Activated T-cell treated with anti-CD3 and anti-CD28 coated beads, Interleukin-2, amount 50 U/mL, for 4 hours (primary cell): ENCODE measurements around the gene PSMB3. TPM values are rescaled to one million over a fixed set of nuclear protein-coding genes. Genes with fewer than 3 reads are reported as not detected.
A peak's percentile ranks its signal among the peaks of the same experiment; 100 is the strongest.
"Not testable (repeated sequence)": the region's sequence is repeated elsewhere in the genome, so short reads cannot be mapped to it uniquely, and the experiment has no call there.

Experiments used
- ATAC-seq, 2 donors: fragments of 200-7000 bp; cut with Tn5 transposase; one replicate each; pipeline ENCODE4 v1.10.0; 2021
- DNase-seq: peaks from one replicate; pipeline ENCODE4 v3.0.0-alpha.2; 2020
- H3K27me3 Mint-ChIP-seq: one replicate; pipeline ENCODE4 v1.8.0; 2021; ENCODE audit warnings: low read depth, mixed read lengths
- H3K36me3 Mint-ChIP-seq: one replicate; pipeline ENCODE4 v1.8.0; 2022; ENCODE audit warnings: mixed read lengths; ENCODE audit not compliant: insufficient read depth
- H3K4me1 Mint-ChIP-seq: one replicate; pipeline ENCODE4 v1.8.0; 2021; ENCODE audit warnings: low read depth, mixed read lengths
- H3K4me3 Mint-ChIP-seq: one replicate; pipeline ENCODE4 v1.8.0; 2021; ENCODE audit warnings: mild to moderate bottlenecking, moderate library complexity, mixed read lengths
- H3K9me3 Mint-ChIP-seq: one replicate; pipeline ENCODE4 v1.8.0; 2021; ENCODE audit warnings: mixed read lengths
- total RNA-seq, 3 donors: library from RNA; stranded (reverse); gene quantifications; one replicate each; pipeline ENCODE4 v1.2.1, GENCODE V29; 2021

The PSMB3 gene
- total RNA-seq, 3 donors from 2014 or later, result 527 to 569 (median 554) TPM

- H3K4me1 Mint-ChIP-seq, result no peaks in the 10 kb centered on the region
- no peak overlapping the region for H3K4me3 Mint-ChIP-seq
- DNase-seq (no peak), ATAC-seq (no peak)
- no peaks in the 10 kb centered on the region for H3K27me3 Mint-ChIP-seq
- H3K36me3 Mint-ChIP-seq, result peaks cover 36% of the 10 kb centered on the region
- H3K9me3 Mint-ChIP-seq, result no peaks in the 10 kb centered on the region
Measured at GRCh38 chr17:38777641-38778250, 25.2 kb downstream of the PSMB3 start.

DNA sequence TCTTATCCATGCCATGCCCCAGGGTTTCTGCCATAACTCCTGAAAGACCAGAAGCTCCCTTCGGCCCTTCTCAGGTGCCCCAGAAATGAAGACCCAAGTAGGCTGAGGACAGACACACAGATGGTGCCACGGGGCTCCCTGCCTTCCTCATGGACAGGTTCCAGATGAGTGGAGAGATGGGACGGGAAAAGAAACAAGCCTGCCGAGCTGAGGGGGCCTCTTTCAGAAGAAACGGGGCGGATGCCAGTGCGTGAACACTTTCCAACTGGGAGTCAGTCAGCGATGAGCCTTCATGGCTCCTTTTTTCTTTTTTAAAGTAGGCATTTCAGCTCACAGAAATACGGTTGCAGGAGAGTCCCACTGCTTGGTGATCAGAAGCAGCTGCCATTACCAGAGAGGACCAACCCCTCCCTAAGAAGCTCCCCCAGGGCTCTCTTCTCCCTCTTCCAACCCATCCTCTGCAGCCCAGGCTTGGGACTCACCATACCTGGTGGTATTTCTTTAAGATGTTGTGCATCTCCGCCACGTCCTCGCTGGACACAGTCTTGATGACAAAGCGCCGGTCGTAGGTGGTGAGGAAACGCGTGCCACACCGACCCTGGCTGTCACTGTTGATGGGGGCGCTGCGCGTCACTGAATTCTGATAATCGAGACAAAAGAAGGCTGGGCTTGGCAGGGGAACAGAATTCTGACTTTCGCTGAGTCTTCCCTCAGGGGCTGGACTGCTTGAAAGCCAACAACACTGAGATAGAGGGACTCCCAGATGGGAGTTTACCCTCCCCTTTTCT, 27.6 kb downstream of the PSMB3 start:
- Mint-ChIP-seq H3K4me1 (no peaks in the 10 kb centered on the region), H3K4me3 (no peak overlapping the region), H3K36me3 (peaks cover 34% of the 10 kb centered on the region), H3K27me3 (no peaks in the 10 kb centered on the region), H3K9me3 (no peaks in the 10 kb centered on the region)
- ATAC-seq (no peak), DNase-seq (no peak)

GRCh38 chr17:38783227-38783626, 30.7 kb downstream of the PSMB3 start:
- DNase-seq, result no peak

DNA sequence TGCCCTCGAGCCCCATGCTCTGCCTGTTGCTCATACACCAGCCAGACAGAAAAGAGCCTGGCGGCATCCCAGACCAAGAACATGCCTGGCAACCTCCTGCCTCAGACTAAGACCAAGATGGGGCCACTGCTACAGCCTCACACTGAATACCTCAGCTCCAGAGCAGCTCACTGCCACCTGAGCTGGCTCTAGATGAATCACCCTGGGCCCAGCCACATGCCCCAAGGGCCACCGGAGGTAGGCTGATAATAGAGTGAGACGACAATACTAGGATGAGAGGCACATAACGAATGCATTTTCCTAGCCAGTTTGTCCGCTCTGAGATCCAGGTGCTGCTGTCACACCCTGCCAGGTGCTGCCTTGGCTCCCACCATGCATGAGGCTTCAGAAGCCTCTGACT, 33.8 kb downstream of the PSMB3 start:
- Mint-ChIP-seq H3K9me3 (no peaks in the 10 kb centered on the region), H3K36me3 (peaks cover 11% of the 10 kb centered on the region)
- ATAC-seq, result no peak

More at GRCh38 chr17:38783227-38783626, 30.7 kb downstream of the PSMB3 start:
- Mint-ChIP-seq H3K4me1 (no peaks in the 10 kb centered on the region), H3K4me3 (no peak overlapping the region), H3K9me3 (no peaks in the 10 kb centered on the region), H3K36me3 (peaks cover 29% of the 10 kb centered on the region), H3K27me3 (no peaks in the 10 kb centered on the region)
- no peak for ATAC-seq

DNA sequence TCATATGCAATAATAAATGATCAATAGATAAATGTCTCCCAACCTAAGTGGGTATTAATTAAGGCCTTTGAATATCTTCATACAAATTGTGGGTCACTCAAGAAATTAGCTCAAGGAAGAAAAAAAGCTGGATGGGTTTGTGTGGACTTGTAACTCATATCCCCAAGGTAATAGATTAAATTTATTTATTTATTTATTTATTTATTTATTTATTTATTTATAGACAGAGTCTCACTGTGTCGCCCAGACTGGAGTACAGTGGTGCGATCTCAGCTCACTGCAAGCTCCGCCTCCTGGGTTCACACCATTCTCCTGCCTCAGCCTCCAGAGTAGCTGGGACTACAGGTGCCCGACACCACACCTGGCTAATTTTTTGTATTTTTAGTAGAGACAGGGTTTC, 35.5 kb downstream of the PSMB3 start:
- H3K27me3 Mint-ChIP-seq, result not testable (repeated sequence)
- peaks cover 11% of the 10 kb centered on the region for H3K36me3 Mint-ChIP-seq

More for the DNA sequence above, 33.8 kb downstream of the PSMB3 start:
- no peak for DNase-seq
- H3K27me3 Mint-ChIP-seq, result no peaks in the 10 kb centered on the region
- H3K4me1 Mint-ChIP-seq, result peaks cover 4% of the 10 kb centered on the region
- no peak overlapping the region for H3K4me3 Mint-ChIP-seq

GRCh38 chr17:38789185-38789584, 36.6 kb downstream of the PSMB3 start:
- H3K4me1 Mint-ChIP-seq, result peaks cover 9% of the 10 kb centered on the region
- H3K27me3 Mint-ChIP-seq, result no peaks in the 10 kb centered on the region
- ATAC-seq, result no peak
- no peak overlapping the region for H3K4me3 Mint-ChIP-seq
- peaks cover 7% of the 10 kb centered on the region for H3K36me3 Mint-ChIP-seq
- no peaks in the 10 kb centered on the region for H3K9me3 Mint-ChIP-seq
- DNase-seq, result no peak

More for the DNA sequence above, 35.5 kb downstream of the PSMB3 start:
- not testable (repeated sequence) for ATAC-seq, H3K4me3 Mint-ChIP-seq, H3K4me1 Mint-ChIP-seq, H3K9me3 Mint-ChIP-seq, DNase-seq

DNA sequence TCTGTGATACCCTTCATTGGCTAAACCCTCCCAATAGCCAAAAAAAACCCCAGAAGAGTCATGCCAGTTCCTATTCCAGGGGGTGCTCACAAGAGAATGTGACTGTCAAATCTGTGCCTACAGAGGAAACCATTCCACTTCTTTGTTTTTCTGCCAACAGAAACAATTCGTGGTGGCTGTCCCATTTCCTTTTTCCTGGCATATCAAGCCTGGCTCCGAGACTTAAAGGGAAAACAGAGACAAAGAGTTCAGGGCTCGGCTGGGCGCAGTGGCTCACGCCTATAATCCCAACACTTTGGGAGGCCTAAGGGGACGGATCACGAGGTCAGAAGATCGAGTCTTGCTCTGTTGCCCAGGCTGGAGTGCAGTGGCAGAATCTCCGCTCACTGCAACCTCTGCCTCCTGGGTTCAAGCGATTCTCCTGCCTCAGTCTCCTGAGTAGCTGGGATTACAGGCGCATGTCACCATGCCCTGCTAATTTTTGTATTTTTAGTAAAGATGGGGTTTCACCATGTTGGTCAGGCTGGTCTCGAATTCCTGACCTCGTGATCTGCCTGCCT, 37.7 kb downstream of the PSMB3 start:
- DNase-seq, H3K4me3 Mint-ChIP-seq, H3K9me3 Mint-ChIP-seq, H3K27me3 Mint-ChIP-seq, H3K36me3 Mint-ChIP-seq, ATAC-seq: not testable (repeated sequence)
- H3K4me1 Mint-ChIP-seq, result peaks cover 13% of the 10 kb centered on the region

- Mint-ChIP-seq H3K9me3 (no peaks in the 10 kb centered on the region), H3K4me1 (peaks cover 13% of the 10 kb centered on the region), H3K36me3 (peaks cover 1% of the 10 kb centered on the region), H3K4me3 (no peak overlapping the region), H3K27me3 (no peaks in the 10 kb centered on the region)
- ATAC-seq, result no peak
- no peak for DNase-seq
Measured at GRCh38 chr17:38791162-38791561, 38.6 kb downstream of the PSMB3 start.

DNA sequence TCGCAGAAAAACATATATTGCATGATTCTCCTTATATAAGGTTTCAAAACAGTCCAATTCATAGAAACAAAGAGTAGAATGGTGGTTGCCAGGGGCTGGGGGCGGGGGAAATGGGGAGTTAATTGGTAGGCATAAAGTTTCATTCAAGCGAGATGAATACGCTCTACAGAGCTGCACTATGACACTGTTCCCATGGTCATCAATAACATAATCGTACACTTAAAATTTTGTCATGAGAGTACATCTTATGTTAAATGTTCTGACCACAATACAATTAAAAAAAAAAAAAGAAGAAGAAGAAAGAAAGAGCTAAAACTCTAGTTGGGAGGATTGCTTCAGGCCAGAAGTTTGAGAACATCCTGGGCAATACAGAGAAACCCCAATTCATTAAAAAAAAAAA, 41.7 kb downstream of the PSMB3 start:
- H3K9me3 Mint-ChIP-seq, result no peaks in the 10 kb centered on the region
- DNase-seq, result no peak
- no peak for ATAC-seq
- peaks cover 5% of the 10 kb centered on the region for H3K36me3 Mint-ChIP-seq
- no peaks in the 10 kb centered on the region for H3K27me3 Mint-ChIP-seq
- H3K4me3 Mint-ChIP-seq, result no peak overlapping the region
- H3K4me1 Mint-ChIP-seq, result peaks cover 37% of the 10 kb centered on the region

DNA sequence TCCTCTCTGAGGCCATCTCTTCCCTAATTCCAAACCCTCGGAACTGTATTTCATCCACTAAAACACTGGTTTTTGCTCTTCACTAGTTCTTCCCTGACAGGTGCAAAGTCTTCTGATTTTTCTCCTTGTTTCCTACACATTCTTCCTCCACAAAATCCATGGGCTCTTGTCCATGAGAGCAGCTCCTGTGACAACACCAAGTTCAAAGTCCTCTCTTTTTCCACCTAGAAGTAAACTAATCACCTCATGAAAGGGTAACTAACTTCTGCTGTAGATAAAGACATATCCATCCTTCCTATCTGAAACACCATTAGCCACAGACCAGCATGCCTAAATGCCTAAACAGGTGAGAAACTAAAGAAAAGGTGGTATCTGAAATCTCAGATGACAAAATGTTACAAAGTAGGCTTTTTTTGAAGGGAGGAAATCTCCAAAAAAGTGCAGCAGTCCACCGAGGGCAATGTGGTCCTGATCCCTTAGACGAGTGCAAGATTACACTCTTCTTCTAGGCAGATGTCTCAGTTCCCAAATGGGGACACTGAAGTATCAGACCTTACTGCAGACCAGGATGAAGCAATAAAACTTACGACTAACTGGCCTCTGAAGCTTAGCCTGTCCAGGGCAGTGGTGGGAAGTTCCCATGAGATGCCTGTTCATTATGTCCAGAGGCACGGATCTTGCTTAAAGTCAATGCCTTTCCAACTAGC, 44.1 kb downstream of the PSMB3 start:
- peaks cover 41% of the 10 kb centered on the region for H3K4me1 Mint-ChIP-seq

DNA sequence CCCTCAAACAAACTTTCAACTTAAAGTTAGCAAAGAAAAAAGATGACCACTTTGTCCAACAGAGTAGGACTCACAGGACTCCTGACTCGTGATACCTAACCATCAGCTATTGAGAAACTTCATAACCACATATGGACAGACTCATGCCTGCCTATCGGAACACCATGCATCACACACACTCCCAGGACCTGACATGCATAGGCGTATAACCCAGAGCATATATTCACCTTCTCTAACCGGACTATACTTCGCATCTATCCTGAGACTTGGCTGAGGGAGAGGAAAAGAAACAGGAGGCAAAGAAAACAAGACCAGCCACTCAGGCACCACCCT, 44.6 kb downstream of the PSMB3 start:
- Mint-ChIP-seq H3K27me3 (no peaks in the 10 kb centered on the region), H3K36me3 (peaks cover 13% of the 10 kb centered on the region), H3K4me3 (peak overlapping the region; percentile 88), H3K9me3 (no peaks in the 10 kb centered on the region), H3K4me1 (peaks cover 41% of the 10 kb centered on the region)
- ATAC-seq (no peak), DNase-seq (no peak)

More for the DNA sequence above, 44.1 kb downstream of the PSMB3 start:
- DNase-seq (no peak), ATAC-seq (no peak)
- peak overlapping the region; percentile 88 for H3K4me3 Mint-ChIP-seq
- H3K27me3 Mint-ChIP-seq, result no peaks in the 10 kb centered on the region
- H3K36me3 Mint-ChIP-seq, result peaks cover 12% of the 10 kb centered on the region
- no peaks in the 10 kb centered on the region for H3K9me3 Mint-ChIP-seq

DNA sequence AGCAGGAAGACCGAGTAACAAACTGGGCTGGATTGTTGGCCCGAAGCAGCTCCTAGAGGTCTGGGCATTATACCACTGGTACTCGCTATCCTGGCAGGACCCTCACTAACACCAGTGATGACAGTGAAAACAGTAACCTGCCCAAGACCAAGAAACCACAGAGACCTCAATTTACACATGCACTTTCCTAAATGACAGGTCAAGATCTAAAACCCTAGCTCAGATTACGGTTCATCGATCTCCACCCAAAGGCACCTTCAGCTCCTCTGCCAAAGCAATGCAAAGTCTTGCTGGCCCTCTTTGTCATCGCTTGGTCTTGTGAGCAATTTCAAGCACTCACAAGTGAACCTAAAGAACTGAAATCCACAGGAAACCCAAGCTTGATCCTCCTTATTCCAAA, 45.3 kb downstream of the PSMB3 start:
- ATAC-seq (no peak), DNase-seq (no peak)
- peaks cover 39% of the 10 kb centered on the region for H3K4me1 Mint-ChIP-seq
- no peaks in the 10 kb centered on the region for H3K27me3 Mint-ChIP-seq
- peaks cover 15% of the 10 kb centered on the region for H3K36me3 Mint-ChIP-seq
- peak overlapping the region; percentile 88 for H3K4me3 Mint-ChIP-seq
- no peaks in the 10 kb centered on the region for H3K9me3 Mint-ChIP-seq

GRCh38 chr17:38798614-38799500, 46.3 kb downstream of the PSMB3 start:
- Mint-ChIP-seq H3K9me3 (no peaks in the 10 kb centered on the region), H3K4me1 (peaks cover 39% of the 10 kb centered on the region), H3K36me3 (peaks cover 16% of the 10 kb centered on the region), H3K4me3 (peak overlapping the region; percentile 88), H3K27me3 (no peaks in the 10 kb centered on the region)
- no peak for DNase-seq
- ATAC-seq, result peak; percentile 33 to 44
